HG03439 (cell line): ENCODE measurements around the gene MKNK1.

Experiments used
- ATAC-seq: cut with Tn5 transposase; IDR thresholded peaks from one replicate; pipeline ENCODE4 v1.9.1; 2021; ENCODE audit warnings: mild to moderate bottlenecking, moderate library complexity; ENCODE audit not compliant: unreplicated experiment

The MKNK1 gene

DNA sequence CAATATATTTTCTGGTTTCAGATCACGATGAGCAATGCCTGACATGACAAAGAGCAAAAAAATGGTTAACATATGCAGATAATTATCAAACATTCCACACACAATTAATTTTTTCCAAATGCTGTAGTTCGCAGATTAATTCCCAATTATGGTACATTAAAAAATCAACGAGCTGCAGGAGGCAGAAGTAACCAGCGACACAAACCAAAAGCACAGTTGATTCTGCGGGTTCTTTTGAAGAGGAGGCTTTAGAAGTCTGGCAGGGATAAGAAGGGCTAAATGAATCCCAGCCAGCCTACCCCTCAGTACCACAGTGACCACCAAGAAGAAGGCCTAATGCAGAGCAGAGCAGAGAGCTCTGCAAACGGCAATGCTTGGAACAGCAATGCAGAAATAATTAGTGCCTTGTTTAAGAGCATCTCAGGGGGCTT is 35.6 kb downstream of the MKNK1 start:
- ATAC-seq, result no peak

- no peak for ATAC-seq
These were observed 40.7 kb downstream of the MKNK1 start for GRCh38 chr1:46563341-46563740.

GRCh38 chr1:46562498-46562897 is 41.6 kb downstream of the MKNK1 start:
- ATAC-seq, result no peak

GRCh38 chr1:46558966-46559365 is 45.1 kb downstream of the MKNK1 start:
- ATAC-seq, result no peak

DNA sequence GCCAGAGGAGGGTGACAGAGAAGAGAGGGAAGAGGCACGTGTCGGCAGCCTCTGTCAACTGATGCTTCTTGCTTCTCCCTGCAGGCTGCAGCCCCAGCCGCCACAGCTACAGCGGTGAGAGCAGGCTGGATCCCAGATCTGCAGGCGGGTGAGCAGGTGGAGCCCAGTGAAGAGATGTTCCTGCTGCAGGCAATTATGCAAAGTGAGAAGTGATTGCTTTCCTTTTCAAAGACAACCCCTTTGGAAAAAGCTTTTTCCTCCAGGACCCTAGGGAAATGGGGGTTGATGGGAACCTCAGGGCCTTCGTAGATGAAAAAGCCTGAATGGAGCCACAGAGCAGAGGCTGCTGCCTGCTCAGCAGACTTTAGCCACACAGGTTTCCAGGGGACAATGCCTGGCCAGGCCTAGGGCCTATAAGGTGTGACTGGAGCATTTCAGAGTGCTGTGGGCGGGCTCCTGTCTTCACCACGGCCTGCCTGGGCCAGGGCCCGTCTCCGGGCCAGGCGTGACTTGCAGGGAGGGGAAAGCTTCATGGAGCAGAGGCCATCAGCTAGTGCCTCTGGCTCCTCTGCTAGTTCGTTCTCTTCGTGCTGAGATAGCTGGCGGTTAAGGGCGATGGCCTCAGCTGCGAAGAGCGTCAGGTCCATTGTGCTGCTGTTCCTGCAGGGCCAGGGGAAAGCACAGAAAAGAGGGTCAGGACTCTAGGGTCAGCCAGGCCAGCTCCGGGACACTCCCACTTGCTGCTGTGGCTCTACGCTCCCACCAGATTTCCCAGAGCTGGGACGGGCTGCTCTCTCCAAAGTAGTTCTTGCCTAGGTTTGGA is 45.7 kb downstream of the MKNK1 start:
- no peak for ATAC-seq

- ATAC-seq, result no peak
These were observed 46.7 kb downstream of the MKNK1 start for GRCh38 chr1:46557403-46557802.

GRCh38 chr1:46556822-46557221 is 47.2 kb downstream of the MKNK1 start:
- no peak for ATAC-seq

- no peak for ATAC-seq
These were observed 48.0 kb downstream of the MKNK1 start for GRCh38 chr1:46555826-46556619.

DNA sequence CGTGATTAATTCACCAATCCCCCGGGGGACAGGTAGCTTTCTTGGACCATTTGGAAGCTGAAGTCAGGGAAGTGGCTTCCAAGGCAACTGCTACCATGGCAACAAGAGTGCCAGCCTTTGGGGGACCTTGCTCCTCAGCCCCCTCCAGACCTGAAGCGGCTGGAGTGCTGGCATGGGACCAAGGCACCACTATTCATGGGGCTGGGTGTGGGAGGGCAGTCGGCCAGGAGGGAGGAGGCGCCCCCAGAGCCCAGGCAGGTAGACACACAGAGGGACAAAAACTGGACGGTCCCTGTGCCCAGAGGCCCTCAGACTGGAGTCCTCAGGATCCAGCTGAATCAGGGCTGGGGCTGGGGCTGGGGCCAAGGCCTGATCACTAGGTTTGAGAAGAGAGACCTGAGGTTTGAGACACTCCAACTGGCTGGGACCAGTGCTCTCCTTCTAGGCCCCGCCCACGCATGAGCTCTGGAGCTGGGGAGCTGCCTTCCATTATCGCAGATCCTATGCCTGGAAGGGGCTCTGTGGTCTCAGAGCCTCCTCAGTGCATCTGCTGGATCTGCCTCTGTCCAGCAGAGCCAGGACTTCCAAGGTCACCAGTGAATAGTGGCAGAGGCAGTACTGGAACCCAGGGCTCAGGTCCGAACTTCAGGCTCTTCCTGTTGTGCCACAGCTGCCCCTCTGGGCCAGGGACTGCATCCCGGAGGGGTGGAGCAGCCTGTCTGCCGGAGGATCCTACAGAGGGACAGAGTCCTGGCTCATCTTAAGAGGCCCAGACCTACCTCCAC is 49.3 kb downstream of the MKNK1 start:
- ATAC-seq, result no peak

DNA sequence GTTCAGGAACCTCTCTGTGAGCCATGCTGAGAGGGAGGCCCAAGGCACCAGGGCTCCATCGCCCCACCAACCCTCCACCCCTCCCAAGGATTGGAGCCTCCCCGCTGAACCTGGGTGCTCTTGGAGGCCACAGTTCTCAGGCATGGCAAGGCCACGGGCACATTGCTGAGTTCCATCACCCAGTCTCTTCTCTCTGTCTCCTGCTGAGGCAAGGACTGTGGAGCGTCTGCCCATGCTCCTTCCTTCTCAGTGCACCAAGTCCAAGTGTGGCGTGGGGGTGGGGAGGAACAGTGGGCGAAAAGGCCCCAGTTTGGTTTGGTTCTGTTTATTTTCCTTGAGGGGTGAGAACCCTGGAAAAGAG is 49.9 kb downstream of the MKNK1 start:
- ATAC-seq, result no peak

DNA sequence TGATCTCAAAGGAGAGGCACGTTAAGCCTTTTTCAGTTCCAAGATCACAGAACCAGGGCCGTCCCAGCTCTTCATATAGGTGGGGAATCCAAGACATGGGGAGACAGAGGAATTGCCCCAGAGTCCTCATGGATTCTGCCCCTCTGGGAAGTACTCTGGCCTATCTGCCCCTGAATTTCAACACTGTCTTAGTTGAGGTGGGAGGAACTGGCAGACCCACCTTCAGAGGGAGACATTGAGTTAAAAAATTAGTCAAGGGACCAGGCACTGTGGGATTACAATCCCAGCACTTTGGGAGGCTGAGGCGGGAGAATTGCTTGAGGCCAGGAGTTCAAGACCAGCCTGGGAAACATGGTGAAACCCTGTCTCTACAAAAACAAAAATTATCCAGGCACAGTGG is 50.6 kb downstream of the MKNK1 start:
- no peak for ATAC-seq

- no peak for ATAC-seq
These were observed 51.5 kb downstream of the MKNK1 start for GRCh38 chr1:46552357-46553237.

DNA sequence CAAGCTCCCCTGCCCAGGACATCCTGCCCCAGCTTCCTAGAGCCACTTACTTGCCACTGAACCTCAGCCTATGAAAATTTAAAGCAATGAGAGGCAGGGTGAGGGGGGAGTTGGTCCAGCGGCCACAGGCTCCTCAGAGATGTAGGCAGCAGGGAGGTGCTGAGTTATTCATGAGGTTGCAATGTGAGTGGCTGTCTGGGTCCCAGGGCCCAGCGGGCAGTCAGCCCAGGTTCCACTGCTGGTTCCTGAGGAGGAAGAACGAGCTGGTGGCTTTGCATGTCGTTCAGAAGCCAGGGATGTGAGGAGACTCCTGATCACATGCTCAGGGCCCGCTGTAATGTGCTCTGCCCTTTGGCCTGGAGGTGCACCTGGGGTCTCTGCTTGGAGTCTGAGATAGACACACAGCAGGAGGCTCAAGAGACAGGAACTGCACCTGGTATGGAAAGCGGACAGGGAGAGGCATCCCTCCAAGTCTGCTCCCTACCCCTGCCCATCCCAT is 52.4 kb downstream of the MKNK1 start, which contains the start of gene KNCN:
Gene KNCN, minus strand, starts transcription at position 51 of the 499 bp plus-strand sequence. CDS start 432 bp downstream, outside the sequence.
- no peak for ATAC-seq

- ATAC-seq, result no peak
These were observed 53.3 kb downstream of the MKNK1 start for GRCh38 chr1:46550751-46551231.

GRCh38 chr1:46549697-46550681 is 54.1 kb downstream of the MKNK1 start:
- no peak for ATAC-seq

DNA sequence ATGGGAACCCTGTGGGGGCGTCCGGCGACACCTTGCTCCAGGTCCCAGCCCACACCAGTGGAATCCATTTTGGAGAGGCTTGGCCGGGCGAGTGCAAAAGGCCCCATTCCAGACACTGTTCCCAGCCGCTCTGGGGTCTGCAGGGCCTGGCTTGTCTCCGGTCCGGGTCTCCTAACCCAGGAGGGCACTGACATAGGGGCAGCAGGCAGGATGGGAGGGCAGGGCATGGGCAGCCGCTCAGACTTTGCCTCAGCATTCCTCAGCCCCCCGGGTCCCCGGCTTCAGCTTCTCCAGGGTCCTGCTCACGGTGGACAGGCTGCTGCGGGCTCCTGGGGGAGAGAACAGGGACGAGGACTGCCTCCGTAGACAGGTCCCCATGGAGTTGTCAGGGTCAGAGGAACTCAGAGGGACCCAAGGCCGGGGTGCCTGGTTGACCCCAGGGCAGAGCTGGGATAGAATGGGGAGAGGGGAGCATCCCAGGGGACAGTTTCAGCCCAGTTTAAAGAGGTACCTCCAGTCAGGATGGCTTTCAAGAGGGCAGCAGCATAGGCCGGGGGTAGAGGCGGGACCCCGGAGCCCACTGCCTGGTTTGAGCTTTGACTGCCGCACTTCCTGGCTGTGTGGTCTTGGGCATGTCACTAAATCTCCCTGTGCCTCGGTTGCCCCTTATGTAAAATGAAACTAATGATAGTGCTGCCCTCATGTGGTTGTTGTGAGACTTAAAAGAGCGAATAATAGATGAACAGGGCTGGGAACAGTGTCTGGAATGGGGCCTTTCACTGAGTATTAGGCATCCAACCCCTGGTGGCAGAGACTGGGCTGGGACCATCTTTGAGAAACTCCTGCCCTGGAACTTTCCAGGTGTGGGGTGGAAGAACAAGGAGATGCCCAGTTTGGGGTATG is 56.3 kb downstream of the MKNK1 start:
- no peak for ATAC-seq

- no peak for ATAC-seq
These were observed 57.9 kb downstream of the MKNK1 start for GRCh38 chr1:46546210-46546609.

DNA sequence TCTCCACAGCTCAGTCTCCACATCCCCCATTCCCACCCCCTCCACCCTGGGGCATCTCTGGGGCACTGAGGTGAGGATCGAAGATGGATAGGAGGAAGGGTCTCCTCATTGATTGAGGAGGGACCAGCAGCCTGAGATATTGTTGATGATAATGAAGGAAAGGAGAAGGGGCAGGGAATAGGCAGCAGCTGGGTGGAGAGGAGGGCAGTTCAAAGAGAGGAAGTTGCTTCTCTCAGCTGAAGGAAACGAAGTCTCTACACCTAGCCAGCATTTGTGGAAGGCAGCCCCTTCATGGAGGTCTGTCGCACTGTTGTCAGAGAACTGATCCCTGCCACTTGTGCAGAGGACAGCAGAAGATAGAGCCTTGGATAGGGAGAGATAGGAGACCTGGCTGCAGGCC is 58.3 kb downstream of the MKNK1 start:
- ATAC-seq, result no peak
